ENCODE results near the gene OSBPL10.

GRCh38 chr3:31952205-31952604 lies 28.9 kb downstream of the OSBPL10 start:
- TF ChIP-seq CTCF (IDR thresholded peaks at IDR 0.05) = no peak
- no peak for TF ChIP-seq POLR2A (IDR thresholded peaks at IDR 0.05)

All from lower leg skin (tissue), 3 donors.